Keratinocyte (primary cell): ENCODE measurements around the gene GOPC. TPM values are rescaled to one million over a fixed set of nuclear protein-coding genes. Genes with fewer than 3 reads are reported as not detected.

Experiments used
- DNase-seq: peaks from one replicate; pipeline ENCODE4 v3.0.0-alpha.2; 2011; ENCODE audit warnings: low read depth, missing footprints, low spot score
- FAIRE-seq: peaks from 2 replicates; lab custom pipeline; 2011; peaks lifted over from hg19 to GRCh38; lab: Jason Lieb, UNC
- H2AFZ ChIP-seq: 2 replicates; pipeline ENCODE4 v1.6.0; 2012; ENCODE audit warnings: low read length, control low read depth, inconsistent platforms; ENCODE audit not compliant: control insufficient read depth
- H3K27ac ChIP-seq: 2 replicates; pipeline ENCODE4 v1.5.1; 2011; ENCODE audit warnings: low read length; ENCODE audit not compliant: control insufficient read depth, insufficient read depth
- H3K27me3 ChIP-seq: 3 replicates; pipeline ENCODE4 v1.6.0; 2011; ENCODE audit warnings: low read length; ENCODE audit not compliant: control insufficient read depth, insufficient read depth; ENCODE audit errors: extremely low read depth
- H3K36me3 ChIP-seq, 2 experiments: 2 replicates in 1 of 2; 3 replicates in 1 of 2; pipeline ENCODE4 v1.5.1; 2011; ENCODE audit warnings: low read length in 2 of 2, mild to moderate bottlenecking in 1 of 2; ENCODE audit not compliant: control insufficient read depth in 2 of 2, insufficient read depth in 2 of 2; ENCODE audit errors: extremely low read depth in 1 of 2
- H3K4me1 ChIP-seq: 3 replicates; pipeline ENCODE4 v1.5.1; 2011; ENCODE audit warnings: low read length; ENCODE audit not compliant: control insufficient read depth, insufficient read depth; ENCODE audit errors: extremely low read depth
- H3K4me2 ChIP-seq: 3 replicates; pipeline ENCODE4 v1.6.0; 2011; ENCODE audit warnings: low read depth, low read length; ENCODE audit not compliant: control insufficient read depth, insufficient read depth; ENCODE audit errors: extremely low read depth
- H3K4me3 ChIP-seq, 3 experiments: fragments of 200-600 bp in 1 of 3; sonication (generic) in 1 of 3; 2 replicates in 2 of 3; 3 replicates in 1 of 3; pipeline ENCODE4 v1.5.1; 2011 to 2016; ENCODE audit warnings: low read length in 3 of 3, mild to moderate bottlenecking in 3 of 3, control low read depth in 2 of 3, inconsistent platforms in 1 of 3, low read depth in 1 of 3, mixed read lengths in 1 of 3, mixed run types in 1 of 3, moderate library complexity in 1 of 3; ENCODE audit not compliant: control insufficient read depth in 2 of 3, insufficient read depth in 2 of 3; ENCODE audit errors: extremely low read depth in 1 of 3
- H3K79me2 ChIP-seq: 2 replicates; pipeline ENCODE4 v1.6.0; 2012; ENCODE audit warnings: low read length; ENCODE audit not compliant: control insufficient read depth, insufficient read depth
- H3K9ac ChIP-seq: 3 replicates; pipeline ENCODE4 v1.6.0; 2011; ENCODE audit warnings: low read length; ENCODE audit not compliant: control insufficient read depth, insufficient read depth; ENCODE audit errors: extremely low read depth
- H3K9me1 ChIP-seq: 3 replicates; pipeline ENCODE4 v1.6.0; 2011; ENCODE audit warnings: low read length; ENCODE audit not compliant: control insufficient read depth, insufficient read depth; ENCODE audit errors: extremely low read depth
- H3K9me3 ChIP-seq: 2 replicates; pipeline ENCODE4 v1.5.1; 2012; ENCODE audit warnings: low read depth, low read length; ENCODE audit not compliant: control insufficient read depth
- H4K20me1 ChIP-seq: 3 replicates; pipeline ENCODE4 v1.6.0; 2011; ENCODE audit warnings: low read length; ENCODE audit not compliant: control insufficient read depth, insufficient read depth; ENCODE audit errors: extremely low read depth
- CTCF ChIP-seq, 3 experiments: IDR thresholded peaks in 1 of 3; conservative IDR thresholded peaks in 1 of 3; optimal IDR thresholded peaks in 1 of 3; 2 replicates in 2 of 3; 3 replicates in 1 of 3; pipeline versions ENCODE3 to v1.5.1; 2011; ENCODE audit warnings: low read length in 3 of 3, mild to moderate bottlenecking in 3 of 3, moderate library complexity in 2 of 3, control low read depth in 1 of 3, inconsistent platforms in 1 of 3; ENCODE audit not compliant: insufficient read depth in 2 of 3; ENCODE audit errors: extremely low read depth in 1 of 3
- EZH2 ChIP-seq: IDR thresholded peaks from one replicate; pipeline ENCODE4 v1.6.1; 2012; ENCODE audit warnings: inconsistent platforms, mild to moderate bottlenecking, low read length, moderate library complexity
- dilution Hi-C: fragments of 300-500 bp; cut with MboI; formaldehyde crosslinking; loops from one replicate; pipeline ENCODE4 v1.7.0; 2020; ENCODE audit warnings: low sequenced_read_pairs; ENCODE audit not compliant: extremely low pct_ligation_motif_present
- polyA plus RNA-seq, 5 experiments: library from polyadenylated mRNA; depleted of rRNA in 3 of 5; stranded (reverse) in 3 of 5; stranded (forward) in 1 of 5; unstranded in 1 of 5; fragments of >200 nt; gene quantifications; 1 replicate in 1 of 5; 2 replicates in 3 of 5; 3 replicates in 1 of 5; pipeline versions ENCODE4 v1.2.1 to v1.2.3, GENCODE V29; 2011 to 2012; ENCODE audit warnings: missing spikeins in 2 of 5, low read depth in 1 of 5, low replicate concordance in 1 of 5

Gene GOPC
- polyA plus RNA-seq, 1 donor (not counting 4 experiments of a cell fraction or from before 2014, with no cell fraction given), result 33.9 TPM

- DNase-seq (no peak), FAIRE-seq (no peak)
- Histone ChIP-seq H3K36me3 (peaks cover 2 to 7% of the 10 kb centered on the region in 2 experiments), H3K27me3 (no peaks in the 10 kb centered on the region), H4K20me1 (no peaks in the 10 kb centered on the region), H3K4me1 (peaks cover 14% of the 10 kb centered on the region), H2AFZ (peak overlapping the region; percentile 89), H3K9me3 (no peaks in the 10 kb centered on the region), H3K4me2 (peak overlapping the region; percentile 96), H3K9me1 (no peaks in the 10 kb centered on the region), H3K79me2 (peaks cover 44% of the 10 kb centered on the region), H3K27ac (peak overlapping the region; percentile 97), H3K9ac (peak overlapping the region; percentile 93), H3K4me3 (peak overlapping the region; percentile 88 to 98 (median 90))
- dilution Hi-C loops, result no loop called here
- TF ChIP-seq EZH2 (no peak), CTCF (optimal IDR thresholded peaks at IDR 0.05 in 1 of 3, IDR thresholded peaks at IDR 0.05 in 1 of 3, conservative IDR thresholded peaks at IDR 0.05 in 1 of 3; ENCODE audit: extremely low read depth in 1 of 3, insufficient read depth in 2 of 3, low read length in 3 of 3) (no peak)
Observed at GRCh38 chr6:117601811-117602150, 530 bp downstream of the GOPC start.

- no peak for FAIRE-seq
- no peaks in the 10 kb centered on the region for H4K20me1 ChIP-seq
Observed at GRCh38 chr6:117600008-117600743, 2.1 kb downstream of the GOPC start.

More at GRCh38 chr6:117600008-117600743, 2.1 kb downstream of the GOPC start:
- Histone ChIP-seq H3K9ac (no peak overlapping the region), H3K36me3 (peaks cover 2 to 7% of the 10 kb centered on the region in 2 experiments), H3K4me2 (peak overlapping the region; percentile 96), H3K4me3 (peak overlapping the region; percentile 88 to 98 (median 90)), H3K79me2 (peaks cover 51% of the 10 kb centered on the region), H3K4me1 (peaks cover 14% of the 10 kb centered on the region), H3K9me3 (no peaks in the 10 kb centered on the region), H2AFZ (no peak overlapping the region), H3K9me1 (no peaks in the 10 kb centered on the region), H3K27me3 (no peaks in the 10 kb centered on the region), H3K27ac (no peak overlapping the region)
- no peak for TF ChIP-seq EZH2
- dilution Hi-C loops, result no loop called here
- DNase-seq, result no peak
